Measurements from ENCODE around the gene ATP2C2. TPM values are rescaled to one million over a fixed set of nuclear protein-coding genes. Genes with fewer than 3 reads are reported as not detected.

Gene ATP2C2
- total RNA-seq, 4 donors from 2014 or later: 0.86 TPM; not detected in 3

GRCh38 chr16:84438971-84439696 is 70.8 kb downstream of the ATP2C2 start:
- H3K36me3 ChIP-seq: no peaks in the 10 kb centered on the region
- peaks cover 0 to 35% (median 0%) of the 10 kb centered on the region in 4 donors for H3K27me3 ChIP-seq
- no peak overlapping the region for H3K4me3 ChIP-seq
- WGBS: 43% methylated on average over 15 of the region's 15 CpGs
- DNase-seq (ENCODE audit: extremely low spot score): no peak
- H3K4me1 ChIP-seq: no peaks in the 10 kb centered on the region
- no peak overlapping the region for H3K27ac ChIP-seq (replicated peaks in 1 of 4)
- H3K9me3 ChIP-seq: no peaks in the 10 kb centered on the region
- intact Hi-C loops (cut with DNase I): no loop called here
- TF ChIP-seq EP300 (IDR thresholded peaks at IDR 0.05) (no peak), POLR2AphosphoS5 (IDR thresholded peaks at IDR 0.05) (no peak), CTCF (IDR thresholded peaks at IDR 0.05) (no peak), POLR2A (IDR thresholded peaks at IDR 0.05; ENCODE audit: low read depth) (no peak)

DNA sequence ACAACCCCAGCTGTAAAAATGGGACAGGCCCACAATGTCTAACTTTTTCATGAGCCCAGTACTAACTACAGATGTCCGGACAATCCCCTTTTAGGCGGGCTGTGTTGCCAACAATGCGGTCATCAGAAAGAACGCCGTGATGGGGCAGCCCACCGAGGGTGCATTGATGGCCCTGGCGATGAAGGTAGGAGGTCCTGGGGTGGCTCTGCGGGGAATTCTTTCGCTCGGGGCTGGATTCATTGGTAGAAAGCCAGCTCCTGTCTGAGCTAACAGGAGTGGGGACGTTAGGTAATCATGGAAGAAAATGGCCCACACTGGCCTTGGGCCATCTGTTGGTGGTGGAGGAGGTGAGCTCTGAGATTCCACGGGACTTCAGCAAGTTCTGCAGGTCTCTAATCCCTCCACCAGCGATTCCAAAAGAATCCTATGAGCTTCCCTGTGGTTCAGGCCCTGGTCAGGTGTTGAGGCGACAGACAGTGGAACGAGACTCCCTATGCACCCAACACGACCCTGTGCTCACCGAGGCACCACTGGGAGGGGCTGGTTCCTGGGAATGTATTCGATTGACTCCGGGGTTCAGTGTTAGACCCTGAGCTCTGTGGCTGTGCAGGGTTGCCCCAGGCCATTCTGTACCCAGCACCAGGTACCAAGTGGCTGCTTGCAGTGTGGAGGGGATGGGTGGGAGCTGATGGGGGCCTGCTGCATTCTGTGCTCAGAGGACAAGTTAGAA is 74.2 kb downstream of the ATP2C2 start:
- TF ChIP-seq POLR2AphosphoS5 (IDR thresholded peaks at IDR 0.05) (no peak), EP300 (IDR thresholded peaks at IDR 0.05) (no peak), CTCF (IDR thresholded peaks at IDR 0.05) (no peak), POLR2A (IDR thresholded peaks at IDR 0.05; ENCODE audit: low read depth) (no peak)
- Histone ChIP-seq H3K27me3 (peaks cover 0 to 44% (median 0%) of the 10 kb centered on the region in 4 donors), H3K36me3 (no peaks in the 10 kb centered on the region), H3K4me1 (no peaks in the 10 kb centered on the region), H3K27ac (replicated peaks in 1 of 4) (no peak overlapping the region), H3K9me3 (no peaks in the 10 kb centered on the region), H3K4me3 (no peak overlapping the region)
- DNase-seq (ENCODE audit: extremely low spot score): no peak
- intact Hi-C loops (cut with DNase I): no loop called here
- 78% methylated on average over 15 of the region's 19 CpGs for WGBS

DNA sequence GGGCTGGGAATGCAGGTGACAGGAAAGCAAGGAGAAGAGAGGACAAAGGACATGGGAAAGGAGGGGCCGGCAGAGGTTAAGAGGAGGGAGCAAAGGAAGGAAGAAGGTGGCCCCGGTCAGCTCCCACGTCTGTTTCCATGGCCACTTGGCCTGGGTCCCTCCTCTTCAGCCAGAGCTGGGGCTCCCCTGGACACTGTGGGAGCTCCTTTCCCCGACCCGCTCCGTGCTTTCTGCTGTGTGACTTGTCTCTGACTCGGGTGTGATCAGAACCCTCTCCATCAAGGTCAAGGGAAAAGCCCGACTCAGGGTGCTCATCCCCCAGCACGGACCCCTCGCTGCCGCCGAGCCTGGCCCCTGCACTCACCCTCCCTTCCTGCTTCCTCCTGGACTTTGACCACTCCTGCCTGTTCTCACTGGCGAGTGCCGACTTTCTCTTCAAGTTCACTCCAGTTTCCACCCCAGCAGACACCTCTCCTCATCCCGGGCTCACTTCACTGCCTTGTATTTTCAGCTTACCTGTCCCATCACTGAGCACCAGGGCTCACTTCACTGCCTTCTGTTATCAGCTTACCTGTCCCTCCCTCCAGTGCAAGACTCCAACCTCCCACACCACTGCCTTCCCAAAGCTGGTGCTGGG is 74.9 kb downstream of the ATP2C2 start:
- peaks cover 0 to 46% (median 0%) of the 10 kb centered on the region in 4 donors for H3K27me3 ChIP-seq
- no peak for TF ChIP-seq EP300 (IDR thresholded peaks at IDR 0.05)
- TF ChIP-seq POLR2A (IDR thresholded peaks at IDR 0.05; ENCODE audit: low read depth): no peak
- no peak for TF ChIP-seq POLR2AphosphoS5 (IDR thresholded peaks at IDR 0.05)
- no peak for TF ChIP-seq CTCF (IDR thresholded peaks at IDR 0.05)
- no peak overlapping the region for H3K27ac ChIP-seq (replicated peaks in 1 of 4)
- H3K4me3 ChIP-seq: no peak overlapping the region
- DNase-seq (ENCODE audit: extremely low spot score): no peak
- intact Hi-C loops (cut with DNase I): no loop called here
- WGBS: 29% methylated on average over 13 of the region's 15 CpGs
- H3K9me3 ChIP-seq: no peaks in the 10 kb centered on the region
- no peaks in the 10 kb centered on the region for H3K36me3 ChIP-seq
- no peaks in the 10 kb centered on the region for H3K4me1 ChIP-seq

GRCh38 chr16:84444476-84444875 is 76.1 kb downstream of the ATP2C2 start:
- 75% methylated on average over 8 of the region's 8 CpGs for WGBS
- TF ChIP-seq POLR2AphosphoS5 (IDR thresholded peaks at IDR 0.05): no peak
- no peak for TF ChIP-seq CTCF (IDR thresholded peaks at IDR 0.05)
- TF ChIP-seq EP300 (IDR thresholded peaks at IDR 0.05): no peak
- no peak for TF ChIP-seq POLR2A (IDR thresholded peaks at IDR 0.05; ENCODE audit: low read depth)
- H3K36me3 ChIP-seq: no peaks in the 10 kb centered on the region
- no peak overlapping the region for H3K27ac ChIP-seq (replicated peaks in 1 of 4)
- H3K9me3 ChIP-seq: no peaks in the 10 kb centered on the region
- peaks cover 0 to 48% (median 0%) of the 10 kb centered on the region in 4 donors for H3K27me3 ChIP-seq
- H3K4me3 ChIP-seq: no peak overlapping the region
- intact Hi-C loops (cut with DNase I): no loop called here
- no peak for DNase-seq (ENCODE audit: extremely low spot score)
- no peaks in the 10 kb centered on the region for H3K4me1 ChIP-seq
